GM19025 (cell line): ENCODE measurements around the gene MARK1.

ENCODE experiments used
- ATAC-seq: cut with Tn5 transposase; IDR thresholded peaks from one replicate; pipeline ENCODE4 v1.9.1; 2021; ENCODE audit warnings: mild to moderate bottlenecking, low read depth, moderate library complexity; ENCODE audit not compliant: unreplicated experiment

MARK1 gene

GRCh38 chr1:220707160-220707559 lies 179.2 kb downstream of the MARK1 start:
- no peak for ATAC-seq

- no peak for ATAC-seq
These were observed 180.3 kb downstream of the MARK1 start for GRCh38 chr1:220708244-220708643.

GRCh38 chr1:220708936-220709801 lies 181.2 kb downstream of the MARK1 start:
- ATAC-seq: no peak

GRCh38 chr1:220710333-220710732 lies 182.4 kb downstream of the MARK1 start:
- no peak for ATAC-seq

GRCh38 chr1:220711056-220711809 lies 183.3 kb downstream of the MARK1 start:
- ATAC-seq: peak; percentile 84
